SK-N-SH treated with all-trans-retinoic acid at 6 μM for 48 hours (cell line): ENCODE measurements around the gene COL6A3.

Experiments
- ATAC-seq: fragments of 200-7000 bp; cut with Tn5 transposase; 3 replicates; pipeline ENCODE4 v1.9.1; 2020; ENCODE audit warnings: mild to moderate bottlenecking, moderate library complexity
- ARNTL ChIP-seq: fragments of 450-650 bp; formaldehyde crosslinking; IDR thresholded peaks from 2 replicates; pipeline ENCODE4 v1.5.0; 2020; ENCODE audit warnings: low read depth, mild to moderate bottlenecking, moderate library complexity, borderline replicate concordance
- BACH2 ChIP-seq: fragments of 250-450 bp; sonication (Bioruptor Pico); IDR thresholded peaks from 2 replicates; pipeline ENCODE4 v1.9.0; 2021; ENCODE audit warnings: mild to moderate bottlenecking, borderline replicate concordance
- CSDC2 ChIP-seq: fragments of 250-450 bp; sonication (Bioruptor Pico); IDR thresholded peaks from 2 replicates; pipeline ENCODE4 v1.5.0; 2020; ENCODE audit warnings: mild to moderate bottlenecking, moderate library complexity
- ESRRG ChIP-seq: fragments of 250-450 bp; sonication (Bioruptor Pico); IDR thresholded peaks from 2 replicates; pipeline ENCODE4 v1.6.1; 2021; ENCODE audit warnings: mild to moderate bottlenecking
- GLIS3 ChIP-seq: fragments of 250-450 bp; sonication (Bioruptor Pico); IDR thresholded peaks from 2 replicates; pipeline ENCODE4 v1.5.0; 2020; ENCODE audit warnings: mild to moderate bottlenecking, moderate library complexity
- ISL1 ChIP-seq: fragments of 250-450 bp; sonication (Bioruptor Pico); IDR thresholded peaks from 2 replicates; pipeline ENCODE4 v2.1.2; 2022; ENCODE audit warnings: mild to moderate bottlenecking, moderate library complexity
- OSR1 ChIP-seq: fragments of 250-450 bp; sonication (Bioruptor Pico); IDR thresholded peaks from 2 replicates; pipeline ENCODE4 v1.8.0; 2022; ENCODE audit warnings: moderate library complexity, mild to moderate bottlenecking, inconsistent platforms
- PPARA ChIP-seq: fragments of 250-450 bp; sonication (Bioruptor Pico); IDR thresholded peaks from 2 replicates; pipeline ENCODE4 v1.5.0; 2020; ENCODE audit warnings: mild to moderate bottlenecking, borderline replicate concordance
- RARB ChIP-seq: fragments of 250-450 bp; sonication (Bioruptor Pico); IDR thresholded peaks from 2 replicates; pipeline ENCODE4 v1.8.0; 2021; ENCODE audit warnings: mild to moderate bottlenecking, moderate library complexity
- SNAI2 ChIP-seq: fragments of 250-450 bp; sonication (Bioruptor Pico); IDR thresholded peaks from 2 replicates; pipeline ENCODE4 v1.5.0; 2020; ENCODE audit warnings: mild to moderate bottlenecking, moderate library complexity
- TCF4 ChIP-seq: fragments of 250-450 bp; sonication (Bioruptor Pico); IDR thresholded peaks from 2 replicates; pipeline ENCODE4 v1.8.0; 2021; ENCODE audit warnings: mild to moderate bottlenecking, moderate library complexity, borderline replicate concordance
- TOX ChIP-seq: fragments of 250-450 bp; sonication (Bioruptor Pico); IDR thresholded peaks from 2 replicates; pipeline ENCODE4 v1.8.0; 2021; ENCODE audit warnings: mild to moderate bottlenecking, moderate library complexity, borderline replicate concordance
- ZC3H10 ChIP-seq: fragments of 250-450 bp; sonication (Bioruptor Pico); IDR thresholded peaks from 2 replicates; pipeline ENCODE4 v1.5.1; 2021; ENCODE audit warnings: mild to moderate bottlenecking, moderate library complexity
- ZFP3 ChIP-seq: fragments of 250-450 bp; sonication (Bioruptor Pico); IDR thresholded peaks from 2 replicates; pipeline ENCODE4 v1.5.0; 2020; ENCODE audit warnings: mild to moderate bottlenecking, moderate library complexity
- ZFP30 ChIP-seq: fragments of 450-650 bp; formaldehyde crosslinking; IDR thresholded peaks from 2 replicates; pipeline ENCODE4 v1.5.0; 2022; ENCODE audit warnings: mild to moderate bottlenecking, moderate library complexity
- ZNF8 ChIP-seq: fragments of 450-650 bp; formaldehyde crosslinking; IDR thresholded peaks from 2 replicates; pipeline ENCODE4 v1.5.0; 2020; ENCODE audit warnings: mild to moderate bottlenecking, moderate library complexity
- TF ChIP-seq, protein P1 (sequence below): fragments of 250-450 bp; sonication (Bioruptor Pico); IDR thresholded peaks from 2 replicates; pipeline ENCODE4 v1.5.1; 2021; ENCODE audit warnings: mild to moderate bottlenecking, moderate library complexity
- TF ChIP-seq, protein P2 (sequence below): fragments of 250-450 bp; sonication (Bioruptor Pico); IDR thresholded peaks from 2 replicates; pipeline ENCODE4 v1.8.0; 2020; ENCODE audit warnings: mild to moderate bottlenecking, moderate library complexity, borderline replicate concordance
- TF ChIP-seq, protein P3 (sequence below): fragments of 250-450 bp; sonication (Bioruptor Pico); IDR thresholded peaks from 2 replicates; pipeline ENCODE4 v1.5.1; 2020; ENCODE audit warnings: low read depth, mild to moderate bottlenecking, moderate library complexity
- TF ChIP-seq, protein P4 (sequence below): fragments of 250-450 bp; sonication (Bioruptor Pico); IDR thresholded peaks from 2 replicates; pipeline ENCODE4 v1.5.0; 2020; ENCODE audit warnings: mild to moderate bottlenecking, moderate library complexity

Gene COL6A3

DNA sequence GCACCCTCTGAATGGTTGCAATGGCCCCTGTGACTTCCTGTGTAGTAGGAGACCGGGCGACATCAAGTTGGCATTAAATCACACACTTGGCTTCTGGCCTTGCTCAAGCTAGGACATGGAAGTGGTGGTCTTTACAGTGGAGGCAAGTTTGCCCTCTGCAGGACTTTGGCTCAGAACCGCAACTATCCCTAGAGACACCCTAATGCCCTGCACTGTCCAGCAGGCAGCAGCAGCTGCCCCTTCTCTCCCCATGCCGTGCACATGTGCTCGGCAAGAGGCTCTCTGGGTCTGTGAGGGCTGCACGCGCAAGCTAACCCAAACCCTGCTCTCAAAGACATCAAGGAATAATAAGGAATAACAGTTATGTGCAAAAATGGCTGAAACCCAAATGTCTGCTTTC lies 106.5 kb downstream of the COL6A3 start:
- TF ChIP-seq RARB, result no peak
- TF ChIP-seq, protein P1, sequence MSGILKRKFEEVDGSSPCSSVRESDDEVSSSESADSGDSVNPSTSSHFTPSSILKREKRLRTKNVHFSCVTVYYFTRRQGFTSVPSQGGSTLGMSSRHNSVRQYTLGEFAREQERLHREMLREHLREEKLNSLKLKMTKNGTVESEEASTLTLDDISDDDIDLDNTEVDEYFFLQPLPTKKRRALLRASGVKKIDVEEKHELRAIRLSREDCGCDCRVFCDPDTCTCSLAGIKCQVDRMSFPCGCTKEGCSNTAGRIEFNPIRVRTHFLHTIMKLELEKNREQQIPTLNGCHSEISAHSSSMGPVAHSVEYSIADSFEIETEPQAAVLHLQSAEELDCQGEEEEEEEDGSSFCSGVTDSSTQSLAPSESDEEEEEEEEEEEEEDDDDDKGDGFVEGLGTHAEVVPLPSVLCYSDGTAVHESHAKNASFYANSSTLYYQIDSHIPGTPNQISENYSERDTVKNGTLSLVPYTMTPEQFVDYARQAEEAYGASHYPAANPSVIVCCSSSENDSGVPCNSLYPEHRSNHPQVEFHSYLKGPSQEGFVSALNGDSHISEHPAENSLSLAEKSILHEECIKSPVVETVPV (CRISPR knock-in tag), result no peak
- TF ChIP-seq, protein P2, sequence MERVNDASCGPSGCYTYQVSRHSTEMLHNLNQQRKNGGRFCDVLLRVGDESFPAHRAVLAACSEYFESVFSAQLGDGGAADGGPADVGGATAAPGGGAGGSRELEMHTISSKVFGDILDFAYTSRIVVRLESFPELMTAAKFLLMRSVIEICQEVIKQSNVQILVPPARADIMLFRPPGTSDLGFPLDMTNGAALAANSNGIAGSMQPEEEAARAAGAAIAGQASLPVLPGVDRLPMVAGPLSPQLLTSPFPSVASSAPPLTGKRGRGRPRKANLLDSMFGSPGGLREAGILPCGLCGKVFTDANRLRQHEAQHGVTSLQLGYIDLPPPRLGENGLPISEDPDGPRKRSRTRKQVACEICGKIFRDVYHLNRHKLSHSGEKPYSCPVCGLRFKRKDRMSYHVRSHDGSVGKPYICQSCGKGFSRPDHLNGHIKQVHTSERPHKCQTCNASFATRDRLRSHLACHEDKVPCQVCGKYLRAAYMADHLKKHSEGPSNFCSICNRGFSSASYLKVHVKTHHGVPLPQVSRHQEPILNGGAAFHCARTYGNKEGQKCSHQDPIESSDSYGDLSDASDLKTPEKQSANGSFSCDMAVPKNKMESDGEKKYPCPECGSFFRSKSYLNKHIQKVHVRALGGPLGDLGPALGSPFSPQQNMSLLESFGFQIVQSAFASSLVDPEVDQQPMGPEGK (CRISPR knock-in tag), result no peak
- ATAC-seq, result no peak

DNA sequence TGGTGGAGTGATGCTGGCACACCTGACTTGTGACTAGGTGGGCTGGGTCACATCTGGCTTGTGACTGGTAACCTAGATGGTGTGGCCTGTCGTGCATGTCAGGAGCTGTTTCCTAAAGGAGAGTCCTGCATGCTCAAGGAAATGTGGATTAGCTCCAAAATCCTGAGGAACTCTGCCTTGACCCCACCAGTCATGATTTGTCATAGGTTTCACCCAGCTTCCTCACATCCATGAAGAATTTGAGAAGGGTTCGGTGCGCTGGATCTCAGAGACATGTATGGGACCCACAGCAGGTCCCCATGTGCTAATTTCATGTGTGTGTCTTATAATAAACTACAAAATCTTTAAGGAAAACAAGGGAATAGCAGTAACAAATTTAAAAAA lies 107.2 kb downstream of the COL6A3 start:
- no peak for TF ChIP-seq TCF4 (CRISPR knock-in tag)
- TF ChIP-seq ZFP3 (CRISPR knock-in tag), result no peak
- TF ChIP-seq OSR1 (CRISPR knock-in tag), result no peak
- TF ChIP-seq, protein P1 (CRISPR knock-in tag), result no peak
- TF ChIP-seq ARNTL (CRISPR knock-in tag), result no peak
- TF ChIP-seq GLIS3 (CRISPR knock-in tag), result no peak
- no peak for TF ChIP-seq ESRRG (CRISPR knock-in tag)
- TF ChIP-seq, protein P3, sequence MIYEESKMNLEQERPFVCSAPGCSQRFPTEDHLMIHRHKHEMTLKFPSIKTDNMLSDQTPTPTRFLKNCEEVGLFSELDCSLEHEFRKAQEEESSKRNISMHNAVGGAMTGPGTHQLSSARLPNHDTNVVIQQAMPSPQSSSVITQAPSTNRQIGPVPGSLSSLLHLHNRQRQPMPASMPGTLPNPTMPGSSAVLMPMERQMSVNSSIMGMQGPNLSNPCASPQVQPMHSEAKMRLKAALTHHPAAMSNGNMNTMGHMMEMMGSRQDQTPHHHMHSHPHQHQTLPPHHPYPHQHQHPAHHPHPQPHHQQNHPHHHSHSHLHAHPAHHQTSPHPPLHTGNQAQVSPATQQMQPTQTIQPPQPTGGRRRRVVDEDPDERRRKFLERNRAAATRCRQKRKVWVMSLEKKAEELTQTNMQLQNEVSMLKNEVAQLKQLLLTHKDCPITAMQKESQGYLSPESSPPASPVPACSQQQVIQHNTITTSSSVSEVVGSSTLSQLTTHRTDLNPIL (CRISPR knock-in tag), result no peak
- no peak for TF ChIP-seq ISL1 (CRISPR knock-in tag)
- TF ChIP-seq, protein P2 (CRISPR knock-in tag), result no peak
- TF ChIP-seq PPARA (CRISPR knock-in tag), result no peak
- no peak for TF ChIP-seq RARB
- TF ChIP-seq SNAI2 (CRISPR knock-in tag), result no peak
- no peak for TF ChIP-seq CSDC2
- TF ChIP-seq ZC3H10 (CRISPR knock-in tag), result no peak
- TF ChIP-seq, protein P4, sequence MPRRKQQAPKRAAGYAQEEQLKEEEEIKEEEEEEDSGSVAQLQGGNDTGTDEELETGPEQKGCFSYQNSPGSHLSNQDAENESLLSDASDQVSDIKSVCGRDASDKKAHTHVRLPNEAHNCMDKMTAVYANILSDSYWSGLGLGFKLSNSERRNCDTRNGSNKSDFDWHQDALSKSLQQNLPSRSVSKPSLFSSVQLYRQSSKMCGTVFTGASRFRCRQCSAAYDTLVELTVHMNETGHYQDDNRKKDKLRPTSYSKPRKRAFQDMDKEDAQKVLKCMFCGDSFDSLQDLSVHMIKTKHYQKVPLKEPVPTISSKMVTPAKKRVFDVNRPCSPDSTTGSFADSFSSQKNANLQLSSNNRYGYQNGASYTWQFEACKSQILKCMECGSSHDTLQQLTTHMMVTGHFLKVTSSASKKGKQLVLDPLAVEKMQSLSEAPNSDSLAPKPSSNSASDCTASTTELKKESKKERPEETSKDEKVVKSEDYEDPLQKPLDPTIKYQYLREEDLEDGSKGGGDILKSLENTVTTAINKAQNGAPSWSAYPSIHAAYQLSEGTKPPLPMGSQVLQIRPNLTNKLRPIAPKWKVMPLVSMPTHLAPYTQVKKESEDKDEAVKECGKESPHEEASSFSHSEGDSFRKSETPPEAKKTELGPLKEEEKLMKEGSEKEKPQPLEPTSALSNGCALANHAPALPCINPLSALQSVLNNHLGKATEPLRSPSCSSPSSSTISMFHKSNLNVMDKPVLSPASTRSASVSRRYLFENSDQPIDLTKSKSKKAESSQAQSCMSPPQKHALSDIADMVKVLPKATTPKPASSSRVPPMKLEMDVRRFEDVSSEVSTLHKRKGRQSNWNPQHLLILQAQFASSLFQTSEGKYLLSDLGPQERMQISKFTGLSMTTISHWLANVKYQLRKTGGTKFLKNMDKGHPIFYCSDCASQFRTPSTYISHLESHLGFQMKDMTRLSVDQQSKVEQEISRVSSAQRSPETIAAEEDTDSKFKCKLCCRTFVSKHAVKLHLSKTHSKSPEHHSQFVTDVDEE, result no peak
- no peak for TF ChIP-seq ZFP30
- no peak for TF ChIP-seq ZNF8 (CRISPR knock-in tag)
- no peak for TF ChIP-seq BACH2
- no peak for TF ChIP-seq TOX (CRISPR knock-in tag)
- TF ChIP-seq, all 23 proteins: peak for 0

More for the DNA sequence above, 107.2 kb downstream of the COL6A3 start:
- ATAC-seq, result no peak
